NCI-H2227 treated with DMSO at 0.1 percent for 48 hours (cell line): ENCODE measurements around the gene MELK.
"Not testable (repeated sequence)": the region's sequence is repeated elsewhere in the genome, so short reads cannot be mapped to it uniquely, and the experiment has no call there.

Experiments
- DNase-seq: peaks from one replicate; lab custom pipeline; 2025; lab: John Stamatoyannopoulos, UW

Gene MELK

DNA sequence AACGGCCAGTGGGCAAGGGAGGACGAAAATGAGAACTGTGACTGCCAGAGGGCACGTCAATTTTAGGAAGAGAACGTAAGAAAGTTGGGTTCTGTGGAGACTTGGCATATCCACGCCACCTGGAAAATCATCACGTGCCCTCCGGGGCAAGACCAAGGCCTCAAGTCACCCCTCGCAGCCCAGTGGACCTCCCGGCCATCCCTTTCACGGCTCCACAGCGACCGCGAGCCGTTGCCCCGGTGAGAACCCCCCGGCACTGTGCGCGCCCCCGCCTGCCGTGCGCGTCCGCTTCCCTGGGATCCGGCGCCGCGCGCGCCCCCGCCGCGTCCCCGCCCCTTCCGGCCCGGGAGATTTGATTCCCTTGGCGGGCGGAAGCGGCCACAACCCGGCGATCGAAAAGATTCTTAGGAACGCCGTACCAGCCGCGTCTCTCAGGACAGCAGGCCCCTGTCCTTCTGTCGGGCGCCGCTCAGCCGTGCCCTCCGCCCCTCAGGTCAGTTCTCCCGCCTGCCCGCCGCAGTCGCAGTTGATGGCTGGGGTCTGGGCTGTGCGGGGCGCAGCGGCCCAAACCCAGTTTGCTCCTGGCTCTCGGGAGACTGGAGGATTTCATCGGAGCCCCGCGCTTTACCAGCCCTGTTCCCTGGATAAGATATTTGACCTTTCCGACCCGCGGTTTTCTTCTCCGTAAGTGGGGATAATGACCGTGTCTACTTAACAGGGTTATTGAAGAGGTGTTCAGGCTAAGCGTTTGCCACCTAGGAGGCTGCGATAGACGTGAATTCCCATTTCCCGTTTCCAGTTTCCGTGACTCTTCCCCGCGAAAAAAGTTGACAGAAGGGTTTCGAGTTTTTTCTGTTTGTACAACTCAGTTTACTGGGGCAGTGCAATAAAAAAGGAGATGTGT, at the start of gene MELK:
Gene MELK, plus strand, starts transcription at position 381 of the 904 bp plus-strand sequence. CDS start 8,787 bp downstream, outside the sequence.
- peak; percentile 44 for DNase-seq

DNA sequence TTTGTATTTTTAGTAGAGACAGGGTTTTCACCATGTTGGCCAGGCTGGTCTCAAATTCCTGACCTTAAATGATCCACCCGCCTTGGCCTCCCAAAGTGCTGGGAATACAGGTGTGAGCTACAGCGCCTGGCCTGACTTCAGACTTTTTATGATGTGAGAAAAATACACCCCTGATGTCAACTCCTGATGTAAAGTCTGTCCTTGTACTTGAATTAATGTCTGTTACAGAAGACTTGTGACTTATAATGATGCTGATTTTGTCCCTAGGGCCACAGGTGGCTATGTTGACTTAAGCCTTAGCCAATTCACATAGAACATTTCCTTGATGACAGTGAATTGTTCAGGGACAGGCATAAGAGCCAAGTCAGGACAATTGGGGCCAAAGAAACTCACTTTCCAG, 42.5 kb upstream of the MELK start:
- no peak for DNase-seq

DNA sequence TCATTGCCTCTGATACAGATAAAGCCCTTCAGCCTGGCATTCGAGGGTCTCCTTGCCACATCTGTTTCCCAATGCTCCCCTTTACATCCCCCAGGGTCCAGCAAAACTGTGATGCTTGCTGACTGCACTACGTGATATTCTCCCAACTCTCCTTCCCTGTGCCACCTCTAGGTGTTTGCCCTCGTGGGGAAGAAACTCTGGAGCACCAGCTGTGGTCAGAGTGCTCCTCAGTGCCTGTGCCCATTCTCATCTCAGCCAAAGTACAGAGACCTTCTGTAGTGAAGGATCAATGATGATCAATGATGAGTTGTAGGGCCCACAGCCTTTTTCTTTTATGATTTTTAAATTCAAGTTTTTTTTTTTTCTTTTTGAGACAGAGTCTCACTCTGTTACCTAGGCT, 40.3 kb upstream of the MELK start:
- DNase-seq, result no peak

DNA sequence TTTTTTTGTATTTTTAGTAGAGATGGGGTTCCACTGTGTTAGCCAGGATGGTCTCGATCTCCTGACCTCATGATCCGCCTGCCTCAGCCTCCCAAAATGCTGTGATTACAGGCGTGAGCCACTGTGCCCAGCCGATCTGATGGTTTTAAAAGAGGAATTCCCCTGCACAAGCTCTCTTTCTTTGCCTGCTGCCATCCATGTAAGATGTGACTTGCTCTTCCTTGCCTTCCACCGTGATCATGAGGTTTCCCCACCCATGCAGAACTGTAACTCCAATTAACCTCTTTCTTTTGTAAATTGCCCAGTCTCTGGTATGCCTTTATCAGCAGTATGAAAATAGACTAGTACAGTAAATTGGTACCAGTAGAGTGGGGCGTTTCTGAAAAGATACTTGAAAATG, 39.0 kb upstream of the MELK start:
- not testable (repeated sequence) for DNase-seq

DNA sequence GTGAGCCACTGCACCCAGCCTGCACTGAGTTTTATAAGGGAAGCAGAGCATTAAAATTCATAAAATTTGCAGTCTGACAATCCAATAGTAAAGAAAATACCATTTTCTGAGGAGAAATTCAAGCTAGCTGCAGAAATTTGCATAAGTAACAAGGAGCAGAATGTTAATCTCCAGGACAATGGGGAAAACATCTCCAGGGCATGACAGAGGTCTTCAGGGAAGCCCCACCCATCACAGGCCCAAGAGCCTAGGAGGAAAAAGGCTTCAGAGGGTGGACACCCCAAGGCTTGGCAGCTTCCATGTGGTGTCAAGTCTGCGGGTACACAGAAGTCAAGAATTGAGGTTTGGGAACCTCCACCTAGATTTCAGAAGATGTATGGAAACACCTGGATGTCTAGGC, 37.6 kb upstream of the MELK start:
- no peak for DNase-seq

DNA sequence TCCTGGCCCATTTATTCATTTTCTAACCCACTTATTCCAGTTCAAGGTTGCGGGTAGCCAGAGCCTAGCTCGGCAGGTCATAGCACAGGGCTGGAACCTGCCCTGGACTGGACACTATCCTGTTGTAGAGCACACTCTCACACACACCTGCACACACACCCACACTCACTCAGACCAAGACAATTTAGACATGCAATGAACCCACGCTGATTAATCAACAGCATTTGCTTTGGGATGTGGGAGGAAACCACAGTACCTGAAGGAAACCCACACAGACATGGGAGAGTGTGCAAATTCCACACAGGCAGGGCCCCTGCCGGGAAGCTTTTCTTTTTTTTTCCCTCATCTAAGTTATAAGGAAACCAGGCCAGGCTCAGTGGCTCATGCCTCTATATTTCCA, 34.8 kb upstream of the MELK start:
- no peak for DNase-seq

DNA sequence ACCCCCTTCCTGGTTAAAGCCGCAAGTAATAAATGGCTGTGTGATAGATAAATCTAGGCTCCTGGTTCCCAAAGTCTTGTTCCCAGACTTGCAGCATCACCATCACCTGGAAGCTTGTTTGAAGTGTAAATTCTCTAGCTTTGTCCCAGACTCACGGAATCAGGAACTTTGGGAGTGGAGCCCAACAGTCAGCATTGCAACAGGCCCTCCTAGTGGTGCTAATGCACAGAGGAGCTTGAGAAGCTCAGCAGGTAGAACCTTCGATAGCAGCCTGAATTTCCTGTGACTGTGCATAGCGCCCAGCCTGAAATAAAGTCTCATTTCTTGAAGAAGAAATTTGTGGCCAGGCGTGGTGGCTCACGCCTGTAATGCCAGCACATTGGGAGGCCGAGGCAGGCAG, 30.3 kb upstream of the MELK start:
- DNase-seq, result no peak

DNA sequence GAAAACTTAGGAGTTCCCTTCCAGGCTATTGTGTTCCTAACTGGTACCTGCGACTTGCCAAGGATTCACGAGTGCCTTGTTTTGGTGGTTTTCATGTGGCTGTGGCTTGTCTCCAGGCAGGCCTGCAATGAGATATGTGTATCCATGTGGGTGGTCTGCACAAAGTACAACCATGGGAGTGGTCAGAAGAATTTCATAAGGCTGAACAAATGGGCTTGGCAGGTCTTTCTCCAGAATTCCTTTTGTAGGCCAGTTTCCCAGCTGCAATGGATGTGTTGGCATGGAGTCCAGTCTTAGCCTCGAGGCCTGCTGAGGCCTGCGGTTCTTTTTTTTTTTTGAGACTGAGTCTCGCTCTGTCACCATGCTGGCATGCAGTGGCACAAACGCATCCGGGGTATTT, 28.8 kb upstream of the MELK start:
- no peak for DNase-seq

DNA sequence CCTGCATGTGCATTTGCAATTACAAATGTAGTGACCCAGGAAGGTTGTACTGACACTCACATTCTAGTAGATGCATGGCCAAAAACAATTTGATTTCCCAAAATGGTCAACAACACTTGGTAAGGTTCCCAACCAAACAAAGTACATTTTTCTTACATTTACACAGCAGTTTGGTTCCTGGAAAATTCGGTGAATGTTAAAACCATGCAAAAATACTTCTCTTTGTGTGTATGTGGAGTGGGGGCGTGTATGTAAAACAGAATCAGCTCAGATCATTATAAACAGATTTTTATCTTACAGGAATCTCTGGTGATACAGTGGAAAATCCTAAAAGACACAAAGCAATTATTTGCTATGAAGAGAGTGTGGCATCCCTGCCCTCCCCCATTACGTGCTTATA, 25.1 kb upstream of the MELK start:
- no peak for DNase-seq

DNA sequence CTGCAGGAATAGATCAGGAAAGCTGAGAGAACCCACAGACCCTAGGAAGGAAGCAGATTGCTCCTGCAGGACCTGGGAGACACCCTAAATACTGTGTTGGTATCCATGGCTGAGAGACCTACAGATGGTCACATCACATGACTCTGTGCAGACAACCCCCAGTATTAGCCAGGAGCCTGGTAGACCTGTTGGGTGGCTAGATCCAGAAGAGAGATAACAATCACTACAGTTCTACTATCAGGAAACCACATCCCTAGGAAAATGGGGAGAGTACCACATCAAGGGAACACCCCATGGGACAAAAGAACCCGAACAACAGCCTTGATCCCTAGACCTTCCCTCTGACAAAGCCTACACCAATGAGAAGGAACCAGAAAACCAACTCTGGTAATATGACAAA, 24.2 kb upstream of the MELK start:
- DNase-seq, result no peak

DNA sequence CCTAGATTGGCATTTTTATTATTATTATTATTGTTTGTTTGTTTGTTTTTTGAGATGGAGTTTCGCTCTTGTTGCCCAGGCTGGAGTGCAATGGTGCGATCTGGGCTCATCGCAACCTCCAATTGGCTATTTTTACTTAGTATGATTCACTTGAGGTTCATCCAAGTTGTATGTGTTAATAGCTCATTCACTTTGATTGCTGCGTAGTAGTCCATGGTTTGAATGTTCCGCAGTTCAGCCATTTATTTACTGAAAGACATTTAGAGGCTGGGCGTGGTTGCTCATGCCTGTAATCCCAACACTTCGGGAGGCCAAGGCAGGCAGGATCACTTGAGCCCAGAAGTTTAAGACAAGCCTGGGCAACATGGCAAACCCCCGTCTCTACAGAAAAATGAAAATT, 22.6 kb upstream of the MELK start:
- no peak for DNase-seq

DNA sequence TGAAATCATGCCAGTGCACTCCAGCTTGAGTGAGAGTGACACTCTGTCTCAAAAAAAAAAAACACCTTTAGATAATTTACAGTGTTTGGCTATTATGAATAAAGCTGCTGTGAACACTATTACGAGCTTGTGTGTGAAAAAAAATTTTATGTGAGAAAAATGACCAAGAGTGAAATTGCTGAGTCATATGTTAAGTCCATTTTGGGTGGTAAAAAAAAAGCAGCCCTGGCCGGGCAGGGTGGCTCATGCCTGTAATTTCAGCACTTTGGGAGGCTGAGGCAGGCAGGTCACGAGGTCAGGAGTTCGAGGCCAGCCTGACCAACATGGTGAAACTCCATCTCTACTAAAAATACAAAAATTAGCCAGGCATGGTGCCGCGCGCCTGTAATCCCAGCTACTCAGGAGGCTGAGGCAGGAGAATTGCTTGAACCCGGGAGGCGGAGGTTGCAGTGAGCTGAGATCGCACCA, 22.0 kb upstream of the MELK start:
- DNase-seq, result not testable (repeated sequence)

DNA sequence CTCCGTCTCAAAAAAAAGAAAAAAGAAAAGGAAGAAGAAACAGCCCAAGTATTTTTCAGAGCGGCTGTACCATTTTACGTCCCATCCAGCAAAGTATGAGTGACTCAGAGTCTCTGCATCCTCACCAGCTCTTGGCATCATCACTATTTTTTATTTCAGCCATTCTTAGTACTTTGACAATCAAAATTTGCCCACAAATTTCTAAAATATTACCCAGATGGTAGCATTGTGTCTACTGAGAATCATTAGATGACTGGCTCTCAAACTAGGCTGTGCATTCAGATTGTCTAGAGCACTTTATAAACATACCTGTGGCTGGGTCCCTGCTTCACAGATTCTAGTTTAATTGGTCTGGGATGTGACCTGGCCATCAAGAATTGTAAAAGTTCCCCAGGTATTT, 21.6 kb upstream of the MELK start:
- DNase-seq, result no peak

DNA sequence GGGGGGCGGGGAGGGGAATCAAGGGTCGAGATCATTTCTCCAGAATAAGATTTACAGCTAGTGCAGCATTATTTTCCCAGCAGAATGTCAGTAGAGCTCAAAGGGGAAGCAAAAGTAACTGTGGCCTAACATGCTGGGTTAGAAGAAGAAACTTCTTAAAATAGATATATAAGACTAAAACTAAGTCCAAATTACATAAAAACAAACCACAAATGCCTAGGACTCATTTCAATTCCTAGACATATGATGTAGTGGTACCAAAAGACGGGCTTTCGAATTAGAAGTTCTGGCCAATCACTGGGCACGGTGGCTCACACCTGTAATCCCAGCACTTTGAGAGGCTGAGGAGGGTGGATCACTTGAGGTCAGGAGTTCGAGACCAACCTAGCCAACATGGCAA, 20.8 kb upstream of the MELK start:
- DNase-seq, result no peak

DNA sequence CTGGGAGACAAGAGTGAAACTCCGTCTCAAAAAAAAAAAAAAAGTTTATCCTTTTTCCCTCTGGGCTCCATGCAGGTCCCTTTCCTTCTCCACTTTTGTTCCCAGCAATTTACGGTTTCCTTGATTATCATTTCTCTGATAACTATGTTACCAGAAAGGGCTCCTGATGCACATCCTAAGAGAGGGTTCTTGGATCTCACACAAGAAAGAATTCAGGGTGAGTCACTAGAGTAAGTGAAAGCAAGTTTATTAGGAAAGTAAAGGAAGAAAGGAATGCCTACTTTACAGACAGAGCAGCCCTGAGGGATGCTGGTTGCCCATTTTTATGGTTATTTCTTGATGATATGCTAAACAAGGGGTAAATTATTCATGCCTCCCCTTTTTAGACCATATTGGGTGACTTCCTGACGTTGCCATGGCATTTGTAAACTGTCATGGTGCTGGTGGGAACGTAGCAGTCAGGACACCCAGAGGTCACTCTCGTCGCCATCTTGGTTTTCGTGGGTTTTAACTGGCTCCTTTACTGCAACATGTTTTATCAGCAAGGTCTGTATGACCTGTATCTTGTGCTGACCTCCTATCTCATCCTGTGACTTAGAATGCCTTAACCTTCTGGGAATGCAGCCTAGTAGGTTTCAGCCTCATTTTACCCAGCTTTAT, 13.5 kb upstream of the MELK start:
- no peak for DNase-seq

DNA sequence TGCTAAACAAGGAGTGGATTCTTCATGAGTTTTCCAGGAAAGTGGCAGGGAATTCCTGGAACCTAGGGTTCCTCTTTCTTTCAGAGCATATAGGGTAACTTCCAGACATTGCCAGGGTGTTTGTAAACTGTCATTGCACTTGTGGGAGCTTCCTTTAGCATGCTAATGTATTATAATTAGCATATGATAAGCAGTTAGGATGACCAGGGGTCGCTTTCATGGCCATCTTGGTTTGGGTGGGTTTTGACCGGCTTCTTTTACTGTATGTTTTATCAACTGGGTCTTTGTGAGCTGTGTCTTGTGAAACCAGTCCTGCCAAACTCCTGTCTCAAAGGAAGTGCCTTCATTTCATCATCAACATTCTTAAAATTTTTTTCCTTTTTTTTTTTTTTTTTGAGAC, 11.9 kb upstream of the MELK start:
- no peak for DNase-seq

DNA sequence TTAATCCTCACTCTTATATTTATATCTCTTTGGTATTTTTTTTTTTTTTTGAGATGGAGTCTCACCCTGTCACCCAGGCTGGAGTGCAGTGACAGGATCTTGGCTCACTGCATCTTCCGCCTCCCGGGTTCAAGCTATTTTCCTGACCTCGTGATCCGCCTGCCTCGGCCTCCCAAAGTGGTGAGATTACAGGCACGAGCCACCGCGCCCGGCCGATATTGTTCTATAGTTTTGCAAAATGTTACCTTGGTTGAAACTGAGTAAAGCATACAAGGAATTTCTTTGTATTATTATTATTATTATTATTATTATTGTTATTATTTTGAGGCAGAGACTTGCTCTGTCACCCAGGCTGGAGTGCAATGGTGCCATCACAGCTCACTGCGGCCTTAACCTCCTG, 9.9 kb upstream of the MELK start:
- DNase-seq, result not testable (repeated sequence)

DNA sequence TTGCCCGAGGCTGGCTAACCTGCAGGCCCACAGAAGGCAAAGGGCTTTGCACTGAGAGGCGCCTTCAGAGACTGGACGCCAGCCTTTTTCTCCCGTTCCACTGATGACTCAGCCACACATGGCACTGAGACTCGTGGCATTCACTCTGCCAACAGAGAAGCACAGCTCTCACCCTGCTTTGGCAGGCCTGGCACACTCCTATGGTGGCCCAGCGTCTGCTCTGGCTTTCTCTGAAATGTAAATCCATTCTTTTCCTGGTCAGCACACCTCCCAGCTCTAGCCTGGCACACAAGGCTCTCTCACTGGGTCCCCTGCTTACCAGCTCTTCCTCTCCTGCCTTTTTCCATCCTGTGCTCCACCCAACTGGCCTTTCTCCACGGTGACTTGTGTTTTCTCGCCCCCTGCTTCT, 5.9 kb upstream of the MELK start:
- DNase-seq, result no peak

DNA sequence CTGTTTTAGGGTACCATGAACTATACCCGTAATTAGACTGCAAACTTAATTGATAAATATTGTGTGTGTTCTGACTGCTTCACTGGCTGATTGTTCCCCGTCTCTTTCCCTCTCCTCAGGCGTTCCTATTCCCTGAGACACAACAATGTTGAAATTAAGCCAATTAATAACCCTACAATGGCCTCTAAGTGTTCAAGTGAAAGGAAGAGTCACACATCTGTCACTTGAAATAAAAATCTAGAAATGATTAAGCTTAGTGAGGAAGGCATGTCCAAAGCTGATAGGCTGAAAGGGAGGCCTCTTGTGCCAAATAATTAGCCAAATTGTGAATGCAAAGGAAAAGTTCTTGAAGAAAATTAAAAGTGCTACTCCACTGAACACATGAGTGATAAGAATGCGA, 4.0 kb upstream of the MELK start:
- not testable (repeated sequence) for DNase-seq

DNA sequence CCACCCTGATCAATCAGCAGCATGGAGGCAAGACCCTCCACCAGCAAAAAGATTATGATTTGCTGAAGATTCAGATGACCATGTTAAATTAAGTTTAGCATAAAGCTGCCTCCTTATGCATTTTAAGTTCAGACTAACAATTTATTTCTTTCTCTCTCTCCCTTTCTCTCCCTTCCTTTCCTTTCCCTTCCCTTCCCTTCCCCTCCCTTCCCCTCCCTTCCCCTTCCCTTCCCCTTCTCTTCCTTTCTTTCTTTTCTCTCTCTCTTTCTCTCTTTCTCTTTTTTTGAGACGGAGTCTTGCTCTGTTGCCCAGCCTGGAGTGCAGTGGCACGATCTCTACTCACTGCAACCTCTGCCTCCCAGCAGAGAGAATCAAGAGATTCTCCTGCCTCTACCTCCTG, 1.4 kb upstream of the MELK start:
- DNase-seq, result no peak

DNA sequence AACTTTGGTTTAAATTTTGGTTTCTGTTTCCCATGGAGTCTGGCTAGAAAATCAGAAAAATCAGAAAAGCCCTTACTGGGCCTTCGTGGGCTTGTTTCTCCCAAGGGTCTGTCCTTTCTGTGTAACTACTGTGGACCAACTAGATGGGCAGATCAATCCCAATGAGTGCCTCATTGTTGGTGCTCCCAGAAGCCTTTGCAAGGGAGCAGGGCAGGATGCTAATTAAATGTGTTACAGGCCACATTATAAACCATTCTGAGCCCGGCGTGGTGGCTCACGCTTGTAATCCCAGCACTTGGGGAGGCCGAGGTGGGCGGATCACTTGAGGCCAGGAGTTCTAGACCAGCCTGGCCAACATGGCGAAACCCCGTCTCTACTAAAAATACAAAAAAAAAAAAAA, 1.4 kb downstream of the MELK start:
- not testable (repeated sequence) for DNase-seq

DNA sequence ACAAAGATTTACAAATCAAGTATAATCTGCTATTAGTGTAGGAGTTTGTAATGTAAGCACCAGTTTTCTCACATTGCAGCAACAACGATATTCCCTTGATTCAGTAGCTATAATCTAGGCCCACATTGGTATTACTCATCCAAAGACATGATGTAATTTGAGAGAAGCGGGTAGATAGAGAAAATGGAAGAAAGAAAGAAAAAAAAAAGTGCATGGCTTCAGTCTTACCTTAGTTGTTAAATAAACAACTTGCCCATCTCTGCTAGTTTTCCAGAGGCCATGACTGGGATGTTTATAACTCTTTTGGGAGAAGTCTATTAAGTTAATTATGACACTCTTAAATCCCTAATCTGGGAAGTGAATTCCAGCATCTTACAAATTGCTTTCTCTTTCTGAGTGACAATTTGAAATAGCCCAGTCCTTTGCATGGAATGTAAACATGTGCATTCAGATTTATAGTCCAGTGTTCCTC, 2.8 kb downstream of the MELK start:
- no peak for DNase-seq

DNA sequence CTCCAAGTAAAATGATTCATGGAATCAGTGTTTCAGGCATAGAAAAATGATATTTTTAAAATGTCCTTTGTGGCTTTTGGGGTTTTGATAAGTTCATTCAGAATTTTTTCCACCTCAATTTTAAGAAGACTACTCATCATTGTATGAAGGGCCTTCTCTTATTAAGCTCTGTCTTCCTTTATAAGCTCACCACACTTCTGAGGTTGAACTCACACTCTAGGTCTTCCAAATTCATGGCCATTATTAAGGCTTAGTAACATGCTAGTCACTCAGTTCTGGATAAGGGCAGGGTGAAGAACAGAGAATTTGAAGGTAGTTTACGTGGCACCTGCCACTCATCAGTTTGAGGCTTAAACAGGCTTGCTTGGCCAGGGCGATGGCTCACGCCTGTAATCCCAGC, 4.2 kb downstream of the MELK start:
- no peak for DNase-seq
